Astrocyte of the spinal cord (primary cell): Measurements from ENCODE around the gene RNF222.

ENCODE experiments used
- DNase-seq: peaks from one replicate; pipeline ENCODE4 v3.0.0; 2011; ENCODE audit warnings: low read depth, low spot score
- H3K4me3 ChIP-seq: 2 replicates; pipeline ENCODE4 v1.5.1; 2011; ENCODE audit warnings: low read depth, mild to moderate bottlenecking, low read length, moderate library complexity
- in situ Hi-C: cut with HindIII; loops from 2 replicates; pipeline ENCODE4 v1.10.0; 2017; ENCODE audit warnings: low sequenced_read_pairs
- TF ChIP-seq, protein P1 (sequence below): IDR thresholded peaks from 2 replicates; pipeline ENCODE4 v1.5.1; 2012; ENCODE audit warnings: low read depth, mild to moderate bottlenecking, low read length, inconsistent platforms

RNF222 gene, protein sequence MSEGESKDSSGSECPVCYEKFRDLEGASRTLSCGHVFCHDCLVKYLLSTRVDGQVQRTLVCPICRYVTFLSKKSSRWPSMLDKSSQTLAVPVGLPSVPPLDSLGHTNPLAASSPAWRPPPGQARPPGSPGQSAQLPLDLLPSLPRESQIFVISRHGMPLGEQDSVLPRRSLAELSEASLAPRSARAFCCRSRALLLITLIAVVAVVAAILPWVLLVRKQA

DNA sequence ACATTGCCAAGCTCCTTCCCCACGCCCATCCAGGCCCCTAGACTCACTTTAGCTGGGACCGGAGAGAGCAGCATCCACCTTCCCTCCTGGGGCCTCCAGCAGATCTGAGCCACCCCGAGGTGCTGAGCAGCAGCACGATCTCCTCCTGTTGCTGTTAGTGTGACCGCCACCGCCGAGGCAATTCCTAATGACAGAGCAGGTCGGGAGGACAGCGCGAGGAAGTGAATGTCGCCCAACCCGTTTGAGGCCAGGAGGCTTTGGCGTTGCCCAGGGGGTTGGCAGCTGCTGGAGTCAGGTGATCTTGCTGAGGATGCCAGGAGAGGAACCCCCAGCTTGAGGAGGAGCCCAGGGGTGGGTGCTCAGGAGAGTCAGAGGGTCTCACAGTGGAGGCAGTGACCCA lies at the start of gene RNF222:
TSS of gene RNF222 (minus strand) at position 192 of the 400 bp plus-strand sequence. CDS start 4,366 bp downstream, outside the sequence.
- no peak for DNase-seq
- in situ Hi-C loops: no loop called here
- H3K4me3 ChIP-seq: no peak within 1 kb of the TSS
- TF ChIP-seq, protein P1, sequence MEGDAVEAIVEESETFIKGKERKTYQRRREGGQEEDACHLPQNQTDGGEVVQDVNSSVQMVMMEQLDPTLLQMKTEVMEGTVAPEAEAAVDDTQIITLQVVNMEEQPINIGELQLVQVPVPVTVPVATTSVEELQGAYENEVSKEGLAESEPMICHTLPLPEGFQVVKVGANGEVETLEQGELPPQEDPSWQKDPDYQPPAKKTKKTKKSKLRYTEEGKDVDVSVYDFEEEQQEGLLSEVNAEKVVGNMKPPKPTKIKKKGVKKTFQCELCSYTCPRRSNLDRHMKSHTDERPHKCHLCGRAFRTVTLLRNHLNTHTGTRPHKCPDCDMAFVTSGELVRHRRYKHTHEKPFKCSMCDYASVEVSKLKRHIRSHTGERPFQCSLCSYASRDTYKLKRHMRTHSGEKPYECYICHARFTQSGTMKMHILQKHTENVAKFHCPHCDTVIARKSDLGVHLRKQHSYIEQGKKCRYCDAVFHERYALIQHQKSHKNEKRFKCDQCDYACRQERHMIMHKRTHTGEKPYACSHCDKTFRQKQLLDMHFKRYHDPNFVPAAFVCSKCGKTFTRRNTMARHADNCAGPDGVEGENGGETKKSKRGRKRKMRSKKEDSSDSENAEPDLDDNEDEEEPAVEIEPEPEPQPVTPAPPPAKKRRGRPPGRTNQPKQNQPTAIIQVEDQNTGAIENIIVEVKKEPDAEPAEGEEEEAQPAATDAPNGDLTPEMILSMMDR: no peak

DNA sequence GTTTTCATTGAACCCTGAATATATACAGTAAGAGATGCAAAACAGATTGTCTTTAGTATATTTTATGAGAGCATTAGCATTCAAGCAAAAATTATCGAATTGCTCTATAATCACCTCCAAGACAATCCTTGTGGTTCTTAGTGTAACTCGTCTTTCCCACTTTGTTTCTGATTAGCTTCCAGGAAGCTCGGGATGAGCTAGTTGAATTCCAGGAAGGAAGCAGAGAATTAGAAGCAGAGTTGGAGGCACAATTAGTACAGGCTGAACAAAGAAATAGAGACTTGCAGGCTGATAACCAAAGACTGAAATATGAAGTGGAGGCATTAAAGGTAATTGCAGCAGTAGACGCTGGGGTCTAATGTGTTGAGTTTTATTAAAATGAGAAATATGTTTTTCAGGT lies 47.9 kb upstream of the RNF222 start:
- TF ChIP-seq, protein P1: no peak
- in situ Hi-C loops: no loop called here
- H3K4me3 ChIP-seq: no peak overlapping the region
- no peak for DNase-seq

DNA sequence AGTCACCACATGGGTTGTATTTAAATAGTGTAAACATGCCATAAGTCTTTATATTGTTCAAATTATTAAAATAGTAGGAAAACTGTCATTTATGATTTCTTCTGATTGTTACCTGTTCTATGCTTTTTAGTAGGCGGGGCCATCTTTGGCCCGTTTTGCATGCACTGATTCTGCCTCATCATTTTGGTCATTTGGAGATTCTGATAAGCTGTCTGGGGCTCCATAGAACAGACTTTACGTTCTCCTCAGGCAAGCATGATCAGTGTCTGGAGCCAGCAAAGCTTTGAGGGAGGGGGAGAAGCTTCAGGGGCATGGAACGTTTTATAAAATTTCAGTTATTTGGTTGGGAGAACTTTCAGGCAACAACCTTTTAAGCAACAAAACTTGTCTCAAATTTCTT lies 46.9 kb upstream of the RNF222 start:
- no peak for DNase-seq
- in situ Hi-C loops: no loop called here
- no peak overlapping the region for H3K4me3 ChIP-seq
- TF ChIP-seq, protein P1: no peak

DNA sequence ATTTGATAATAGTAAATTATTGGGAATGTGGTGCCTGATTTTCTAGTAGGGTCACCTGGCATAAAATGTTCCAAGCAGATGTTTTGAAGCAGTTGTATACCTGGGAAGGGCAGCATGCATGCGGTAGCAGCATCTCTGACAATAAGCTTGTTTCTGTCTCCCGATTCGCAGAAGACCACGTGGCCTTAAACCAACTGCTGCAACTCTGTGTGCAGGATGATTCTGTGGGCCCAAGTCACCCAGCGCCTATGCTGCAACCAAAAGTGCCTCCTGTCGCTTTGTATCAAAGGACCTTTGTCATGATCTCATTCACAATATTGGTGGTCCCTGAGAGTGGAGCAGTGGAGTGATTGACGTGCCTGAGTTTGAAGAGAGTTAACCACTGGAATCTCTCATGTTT lies 46.1 kb upstream of the RNF222 start:
- no peak overlapping the region for H3K4me3 ChIP-seq
- in situ Hi-C loops: no loop called here
- no peak for DNase-seq
- TF ChIP-seq, protein P1: no peak

DNA sequence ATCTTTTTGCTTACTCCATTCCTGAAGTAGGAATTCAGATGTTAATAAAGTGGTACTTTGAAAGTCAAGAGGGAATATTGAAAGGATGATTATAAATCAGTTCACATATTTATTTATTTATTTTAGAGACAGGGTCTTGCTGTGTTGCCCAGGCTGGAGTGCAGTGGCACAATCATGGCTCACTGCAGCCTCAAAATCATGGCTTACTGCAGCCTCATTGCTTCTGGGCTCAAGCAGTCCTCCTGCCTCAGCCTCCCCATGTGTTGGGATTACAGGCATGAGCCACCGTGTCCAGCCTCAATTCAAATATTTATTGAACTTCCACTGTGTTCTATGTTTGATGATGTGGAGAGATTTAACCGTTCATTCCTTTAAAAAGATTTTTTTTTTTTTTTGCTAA lies 44.7 kb upstream of the RNF222 start:
- TF ChIP-seq, protein P1: no peak
- in situ Hi-C loops: no loop called here
- DNase-seq: no peak
- no peak overlapping the region for H3K4me3 ChIP-seq

DNA sequence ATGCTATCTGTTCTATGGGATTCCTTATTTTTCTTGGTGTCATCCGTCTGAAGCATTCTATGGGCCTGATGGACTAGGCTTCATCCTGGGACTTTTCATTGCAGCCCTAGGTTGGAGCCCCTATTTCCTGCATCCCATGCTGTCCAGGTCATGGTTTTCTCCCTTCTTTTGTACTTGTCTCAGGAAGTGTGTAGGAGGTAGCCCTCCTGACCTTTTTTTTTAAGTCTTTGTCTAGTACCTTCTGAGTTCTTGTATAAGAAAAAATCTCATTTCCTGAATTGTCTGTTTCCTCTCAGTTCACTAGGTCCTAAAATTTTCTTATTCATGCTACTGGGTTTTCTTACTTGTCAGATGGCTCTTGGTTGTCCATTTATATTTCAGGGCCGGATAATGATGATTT lies 44.1 kb upstream of the RNF222 start:
- DNase-seq: no peak
- in situ Hi-C loops: no loop called here
- TF ChIP-seq, protein P1: no peak
- no peak overlapping the region for H3K4me3 ChIP-seq

DNA sequence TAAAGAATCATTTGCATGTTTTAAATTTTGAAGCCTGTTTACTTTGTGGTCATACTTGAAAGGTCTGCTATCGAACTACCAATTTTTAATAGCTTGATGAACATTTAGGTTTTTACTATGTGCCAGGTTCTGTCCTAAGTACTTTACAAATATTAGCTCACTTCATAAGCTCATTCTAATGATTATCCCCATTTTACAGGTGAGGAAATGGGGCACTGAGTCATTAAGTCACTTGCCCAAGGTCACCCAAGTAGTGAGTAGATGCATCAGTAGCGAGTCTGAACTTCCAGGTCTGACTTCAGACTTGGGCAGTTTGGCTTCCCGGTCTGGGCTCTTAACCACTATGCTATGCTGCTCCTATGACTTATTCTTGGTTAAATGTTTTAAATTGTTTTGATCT lies 42.1 kb upstream of the RNF222 start:
- no peak for DNase-seq
- TF ChIP-seq, protein P1: no peak
- in situ Hi-C loops: no loop called here

More for the DNA sequence above, 42.1 kb upstream of the RNF222 start:
- H3K4me3 ChIP-seq: no peak overlapping the region
